PFSK-1 (cell line): ENCODE data around the gene RICTOR.

ENCODE experiments used
- POLR2AphosphoS5 ChIP-seq: IDR thresholded peaks from 2 replicates; pipeline ENCODE4 v1.6.1; 2012; ENCODE audit warnings: low read depth, mild to moderate bottlenecking, control low read depth, low read length, moderate library complexity
- REST ChIP-seq, 2 experiments: IDR thresholded peaks; 2 replicates each; pipeline versions ENCODE4 v1.6.1 to v1.8.0; 2011 to 2012; ENCODE audit warnings: low read depth in 2 of 2, low read length in 2 of 2, control low read depth in 1 of 2, inconsistent platforms in 1 of 2, mild to moderate bottlenecking in 1 of 2, moderate library complexity in 1 of 2; ENCODE audit not compliant: insufficient read depth in 1 of 2
- SIN3A ChIP-seq: IDR thresholded peaks from 2 replicates; pipeline ENCODE4 v1.6.1; 2012; ENCODE audit warnings: mild to moderate bottlenecking, low read length, moderate library complexity, borderline replicate concordance; ENCODE audit not compliant: insufficient read depth
- TAF1 ChIP-seq: IDR thresholded peaks from 2 replicates; pipeline ENCODE4 v1.6.1; 2012; ENCODE audit warnings: low read length, control low read depth, borderline replicate concordance; ENCODE audit not compliant: insufficient read depth

GRCh38 chr5:38994324-38994927 is 79.8 kb downstream of the RICTOR start:
- no peak for TF ChIP-seq POLR2AphosphoS5
- TF ChIP-seq REST (IDR thresholded peaks at IDR 0.05; ENCODE audit: insufficient read depth in 1 of 2, low read depth in 2 of 2, low read length in 2 of 2) = no peak
- TF ChIP-seq TAF1 = no peak
- no peak for TF ChIP-seq SIN3A
